CD4-positive, alpha-beta T cell (primary cell): ENCODE data around the gene SNX11. TPM values are rescaled to one million over a fixed set of nuclear protein-coding genes. Genes with fewer than 3 reads are reported as not detected.

Source experiments
- ATAC-seq: fragments of 200-7000 bp; cut with Tn5 transposase; one replicate; pipeline ENCODE4 v1.10.0; 2022; ENCODE audit warnings: mild to moderate bottlenecking; ENCODE audit not compliant: poor library complexity
- CTCF ChIA-PET: fragments of 350-600 bp; sonication (Branson Sonifier 250); formaldehyde crosslinking; loops from one replicate; lab custom pipeline; 2021; ENCODE audit warnings: antibody characterized with exemption, inconsistent platforms; lab: Charles Lee
- POLR2A ChIA-PET: fragments of 350-600 bp; sonication (Branson Sonifier 250); formaldehyde crosslinking; loops from one replicate; lab custom pipeline; 2021; ENCODE audit warnings: antibody characterized with exemption, inconsistent platforms; lab: Charles Lee
- DNase-seq, 14 experiments: peaks; one replicate each; pipeline ENCODE4 v3.0.0-alpha.2; 2013 to 2020; ENCODE audit warnings: mixed read lengths in 2 of 14
- H3K27ac ChIP-seq, 2 donors: one replicate each; pipeline versions ENCODE4 v1.5.1 to v1.7.0; 2013; ENCODE audit warnings: low read length in 2 of 2, low read depth in 1 of 2, mild to moderate bottlenecking in 1 of 2
- H3K27me3 ChIP-seq, 2 experiments: 1 replicate in 1 of 2; 2 replicates in 1 of 2; pipeline versions ENCODE4 v1.6.1 to v1.7.0; 2013; ENCODE audit warnings: low read length in 2 of 2, control low read depth in 1 of 2, mild to moderate bottlenecking in 1 of 2, moderate library complexity in 1 of 2; ENCODE audit not compliant: insufficient read depth in 2 of 2, control insufficient read depth in 1 of 2
- H3K36me3 ChIP-seq: one replicate; pipeline ENCODE4 v1.6.1; 2013; ENCODE audit warnings: low read length, control low read depth; ENCODE audit not compliant: insufficient read depth
- H3K4me1 ChIP-seq: one replicate; pipeline ENCODE4 v1.6.1; 2013; ENCODE audit warnings: low read length, control low read depth; ENCODE audit not compliant: insufficient read depth
- H3K4me3 ChIP-seq: one replicate; pipeline ENCODE4 v1.5.1; 2013; ENCODE audit warnings: mild to moderate bottlenecking, low read length, moderate library complexity
- H3K9me3 ChIP-seq, 2 experiments: 1 replicate in 1 of 2; 2 replicates in 1 of 2; pipeline versions ENCODE4 v1.6.1 to v1.7.0; 2013; ENCODE audit warnings: low read length in 2 of 2, mild to moderate bottlenecking in 2 of 2, control low read depth in 1 of 2, moderate library complexity in 1 of 2; ENCODE audit not compliant: control insufficient read depth in 1 of 2, insufficient read depth in 1 of 2
- H3K27ac Mint-ChIP-seq: one replicate; pipeline ENCODE4 v1.8.0; 2020; ENCODE audit warnings: mixed read lengths
- H3K27me3 Mint-ChIP-seq: one replicate; pipeline ENCODE4 v1.8.0; 2021; ENCODE audit warnings: mixed read lengths
- H3K36me3 Mint-ChIP-seq: one replicate; pipeline ENCODE4 v1.8.0; 2021; ENCODE audit warnings: low read depth, mixed read lengths
- H3K4me1 Mint-ChIP-seq: one replicate; pipeline ENCODE4 v1.8.0; 2021; ENCODE audit warnings: low read depth, mixed read lengths
- H3K4me3 Mint-ChIP-seq: one replicate; pipeline ENCODE4 v1.8.0; 2020; ENCODE audit warnings: mild to moderate bottlenecking, mixed read lengths
- H3K9me3 Mint-ChIP-seq: one replicate; pipeline ENCODE4 v1.8.0; 2020; ENCODE audit warnings: mixed read lengths
- CTCF ChIP-seq: fragments of 200-600 bp; IDR thresholded peaks from one replicate; pipeline ENCODE4 v1.8.0; 2022; ENCODE audit warnings: antibody characterized with exemption, mild to moderate bottlenecking
- intact Hi-C, 2 experiments: fragments of 100-400 bp; cut with DNase I in 1 of 2; cut with micrococcal nuclease in 1 of 2; formaldehyde crosslinking; loops; one replicate each; pipeline versions ENCODE4 v1.15.1 to v1.9.0; 2023 to 2025; cut with DNase I, micrococcal nuclease
- total RNA-seq, 174 experiments: library from RNA in 2 of 174; stranded (reverse) in 2 of 174; gene quantifications; one replicate each; pipeline ENCODE4 v1.2.3 and lab custom pipeline; 2021 to 2026

Gene SNX11
- total RNA-seq, 2 experiments from 2014 or later = 6.8 to 8.7 TPM

- no peak for DNase-seq
- POLR2A ChIA-PET = no interaction called here
- no peaks in the 10 kb centered on the region for H3K27me3 ChIP-seq
- H3K27ac ChIP-seq = no peak overlapping the region
- Mint-ChIP-seq H3K27ac (no peak overlapping the region), H3K27me3 (no peaks in the 10 kb centered on the region), H3K36me3 (peaks cover 79% of the 10 kb centered on the region), H3K4me1 (peaks cover 10% of the 10 kb centered on the region), H3K4me3 (no peak overlapping the region), H3K9me3 (no peaks in the 10 kb centered on the region)
- CTCF ChIA-PET = interaction anchor here (0.7 kb wide), 2 partner anchors 13 to 173 kb away, joined by 3 to 4 read pairs; no protein-coding TSS in a partner anchor
- H3K36me3 ChIP-seq = peaks cover 63% of the 10 kb centered on the region
- H3K9me3 ChIP-seq = no peaks in the 10 kb centered on the region
- H3K4me3 ChIP-seq = no peak overlapping the region
- intact Hi-C loops = no loop called here
- TF ChIP-seq CTCF = no peak
- no peak for ATAC-seq
- H3K4me1 ChIP-seq = no peaks in the 10 kb centered on the region
These were observed 36.1 kb downstream of the SNX11 start for GRCh38 chr17:48143629-48144028.

GRCh38 chr17:48144231-48144630, 36.7 kb downstream of the SNX11 start:
- H3K4me1 Mint-ChIP-seq = peaks cover 10% of the 10 kb centered on the region
- DNase-seq (no peak), ATAC-seq (no peak)
- Histone ChIP-seq H3K27me3 (no peaks in the 10 kb centered on the region), H3K36me3 (peaks cover 69% of the 10 kb centered on the region), H3K4me1 (no peaks in the 10 kb centered on the region), H3K27ac (no peak overlapping the region), H3K9me3 (no peaks in the 10 kb centered on the region), H3K4me3 (no peak overlapping the region)
- intact Hi-C loops = no loop called here
- peaks cover 83% of the 10 kb centered on the region for H3K36me3 Mint-ChIP-seq
- no peak overlapping the region for H3K4me3 Mint-ChIP-seq
- CTCF ChIA-PET = no interaction called here
- TF ChIP-seq CTCF = no peak
- no peaks in the 10 kb centered on the region for H3K27me3 Mint-ChIP-seq
- H3K27ac Mint-ChIP-seq = no peak overlapping the region
- no peaks in the 10 kb centered on the region for H3K9me3 Mint-ChIP-seq
- POLR2A ChIA-PET = interaction anchor here (0.6 kb wide), 1 partner anchor 79 kb away, joined by 3 read pairs; no protein-coding TSS in a partner anchor

DNA sequence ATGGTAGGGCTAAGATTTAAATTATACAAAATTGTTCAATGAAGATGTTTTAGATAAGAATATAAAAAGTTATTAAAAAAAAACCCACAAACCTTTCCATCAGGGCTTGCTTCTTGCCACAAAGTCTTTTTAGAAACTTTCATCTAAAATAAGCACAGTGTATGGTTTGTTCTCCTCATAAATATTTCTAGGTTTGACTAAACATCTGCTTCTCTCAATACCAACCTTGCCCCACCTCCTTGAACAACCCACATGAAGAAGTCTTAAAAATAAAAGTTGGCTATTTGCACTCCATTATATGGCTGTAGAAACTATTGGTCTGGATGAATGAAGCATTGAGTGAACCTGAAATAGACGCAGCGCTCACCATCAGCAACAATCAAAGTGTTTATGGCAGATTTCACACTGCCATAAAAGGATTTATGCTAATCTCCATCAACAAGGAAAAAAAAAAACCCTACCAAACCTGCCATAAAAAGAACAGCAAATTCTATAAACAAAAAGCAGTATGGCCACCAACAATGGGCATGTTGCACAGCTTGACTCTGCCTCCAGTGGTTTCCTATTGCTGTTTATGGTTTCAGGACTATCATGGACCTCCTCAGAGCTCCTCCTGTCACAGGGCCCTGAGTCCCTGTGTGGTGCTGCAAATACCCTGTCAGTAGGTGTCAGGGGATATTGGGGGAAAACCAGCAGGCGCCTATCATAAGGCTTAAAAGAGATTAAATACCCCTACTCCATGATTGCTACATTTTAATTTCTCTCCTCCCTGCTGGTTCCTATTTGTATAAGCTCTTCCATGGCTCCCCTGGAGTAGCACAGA, 37.6 kb downstream of the SNX11 start:
- ChIA-PET CTCF (no interaction called here), POLR2A (no interaction called here)
- no peaks in the 10 kb centered on the region for H3K27me3 Mint-ChIP-seq
- H3K36me3 Mint-ChIP-seq = peaks cover 82% of the 10 kb centered on the region
- DNase-seq (no peak), ATAC-seq (no peak)
- H3K27ac ChIP-seq = no peak overlapping the region
- peaks cover 68% of the 10 kb centered on the region for H3K36me3 ChIP-seq
- intact Hi-C loops = no loop called here
- no peaks in the 10 kb centered on the region for H3K9me3 ChIP-seq
- no peak overlapping the region for H3K4me3 ChIP-seq
- H3K4me1 ChIP-seq = no peaks in the 10 kb centered on the region
- no peak for TF ChIP-seq CTCF
- peak overlapping the region; percentile 28 for H3K27ac Mint-ChIP-seq
- no peaks in the 10 kb centered on the region for H3K27me3 ChIP-seq
- H3K9me3 Mint-ChIP-seq = no peaks in the 10 kb centered on the region
- no peak overlapping the region for H3K4me3 Mint-ChIP-seq
- peaks cover 10% of the 10 kb centered on the region for H3K4me1 Mint-ChIP-seq
